ENCODE measurements around the gene CA7.

Gene CA7

GRCh38 chr16:66872943-66873684, 28.9 kb downstream of the CA7 start:
- DNase-seq (ENCODE audit: low read depth in 1 of 2, low spot score in 1 of 2): peak; percentile 77 to 80

DNA sequence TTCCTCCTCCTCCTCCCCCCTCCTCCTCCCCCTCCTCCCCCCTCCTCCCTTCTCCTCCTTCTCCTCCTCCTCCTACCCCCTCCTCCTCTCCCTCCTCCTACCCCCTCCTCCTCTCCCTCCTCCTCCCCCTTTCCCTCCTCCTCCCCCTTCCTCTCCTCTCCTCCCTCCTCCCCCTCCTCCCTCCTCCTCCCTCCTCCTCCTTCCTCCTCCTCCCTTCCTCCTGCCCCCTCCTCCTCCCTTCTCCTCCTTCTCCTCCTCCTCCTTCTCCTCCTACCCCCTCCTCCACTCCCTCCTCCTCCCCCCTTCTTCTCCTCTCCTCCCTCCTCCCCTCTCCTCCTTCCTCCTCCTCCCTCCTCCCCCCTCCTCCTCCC, 29.5 kb downstream of the CA7 start:
- DNase-seq (ENCODE audit: low read depth in 1 of 2, low spot score in 1 of 2): no peak

GRCh38 chr16:66874079-66874775, 30.0 kb downstream of the CA7 start:
- no peak for DNase-seq (ENCODE audit: low read depth in 1 of 2, low spot score in 1 of 2)

GRCh38 chr16:66878067-66878466, 33.9 kb downstream of the CA7 start:
- DNase-seq (ENCODE audit: low read depth in 1 of 2, low spot score in 1 of 2): peak in 1 of 2 donors; percentile 36

- peak; percentile 78 to 81 for DNase-seq (ENCODE audit: low read depth in 1 of 2, low spot score in 1 of 2)
Observed at GRCh38 chr16:66880288-66881013, 36.2 kb downstream of the CA7 start, which contains the start of gene PDP2. Gene PDP2, plus strand, starts transcription at chr16:66880515. Its CDS starts 3,770 bp downstream, at chr16:66884285.

DNA sequence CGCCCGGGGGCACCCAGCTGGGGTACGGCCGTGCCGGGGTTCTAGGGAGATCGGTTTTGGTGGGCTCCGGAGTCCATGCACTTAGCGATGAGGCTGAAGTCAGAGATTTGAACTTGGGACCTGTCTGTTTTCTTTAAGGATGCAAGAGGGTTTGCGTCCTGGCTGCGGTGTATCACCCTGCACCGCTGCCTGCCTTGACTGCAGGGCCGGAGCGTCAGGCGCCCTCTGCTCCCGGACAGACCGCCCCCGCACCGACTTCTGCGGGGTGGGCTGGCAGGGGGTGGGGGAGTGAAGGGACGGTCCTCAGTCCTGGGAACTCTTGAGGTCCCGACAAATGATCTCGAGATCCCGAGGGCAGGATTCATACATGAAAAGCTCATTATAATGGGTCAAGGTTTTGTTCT, 36.8 kb downstream of the CA7 start:
- DNase-seq (ENCODE audit: low read depth in 1 of 2, low spot score in 1 of 2): no peak

DNA sequence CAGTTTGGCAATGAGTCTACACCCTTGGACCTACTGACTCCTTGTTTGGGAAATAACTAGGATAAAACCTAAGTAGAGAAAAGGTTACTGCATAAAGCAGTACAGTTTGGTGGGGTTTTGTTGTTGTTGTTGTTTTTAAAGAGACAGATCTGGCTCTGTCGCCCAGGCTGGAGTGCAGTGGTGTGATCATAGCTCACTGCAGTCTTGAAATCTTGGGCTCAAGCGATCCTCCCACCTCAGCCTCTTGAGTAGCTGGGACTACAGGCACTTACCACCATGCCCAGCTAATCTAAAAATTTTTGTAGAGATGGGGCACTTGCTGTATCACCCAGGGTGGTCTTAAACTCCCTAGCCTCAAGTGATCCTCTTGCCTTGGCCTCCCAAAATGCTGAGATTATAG, 37.3 kb downstream of the CA7 start:
- DNase-seq (ENCODE audit: low read depth in 1 of 2, low spot score in 1 of 2): no peak

- no peak for DNase-seq (ENCODE audit: low read depth in 1 of 2, low spot score in 1 of 2)
Observed at GRCh38 chr16:66881964-66882508, 37.8 kb downstream of the CA7 start.

- DNase-seq (ENCODE audit: low read depth in 1 of 2, low spot score in 1 of 2): no peak
Observed at GRCh38 chr16:66882702-66883101, 38.5 kb downstream of the CA7 start.

GRCh38 chr16:66885491-66885890, 41.3 kb downstream of the CA7 start:
- no peak for DNase-seq (ENCODE audit: low read depth in 1 of 2, low spot score in 1 of 2)

DNA sequence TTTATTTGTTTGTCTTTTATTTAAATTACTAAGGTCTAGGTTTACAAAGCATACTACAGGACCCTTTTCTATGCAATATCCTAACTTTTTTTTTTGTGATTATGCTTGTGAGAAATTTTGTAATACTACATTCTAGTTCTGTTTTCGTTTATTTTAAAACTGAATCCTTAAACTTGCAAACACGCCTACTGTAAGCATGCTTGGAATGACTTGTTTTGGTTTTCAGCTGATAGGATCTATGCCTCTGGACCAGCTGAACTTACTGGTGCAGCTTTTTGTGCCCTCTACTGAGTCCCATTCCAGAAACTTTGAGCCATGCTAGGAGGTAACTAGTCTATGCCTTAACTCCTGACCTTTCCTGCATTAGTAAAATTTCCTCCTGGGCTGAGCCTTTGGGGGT, 42.1 kb downstream of the CA7 start:
- DNase-seq (ENCODE audit: low read depth in 1 of 2, low spot score in 1 of 2): no peak

DNA sequence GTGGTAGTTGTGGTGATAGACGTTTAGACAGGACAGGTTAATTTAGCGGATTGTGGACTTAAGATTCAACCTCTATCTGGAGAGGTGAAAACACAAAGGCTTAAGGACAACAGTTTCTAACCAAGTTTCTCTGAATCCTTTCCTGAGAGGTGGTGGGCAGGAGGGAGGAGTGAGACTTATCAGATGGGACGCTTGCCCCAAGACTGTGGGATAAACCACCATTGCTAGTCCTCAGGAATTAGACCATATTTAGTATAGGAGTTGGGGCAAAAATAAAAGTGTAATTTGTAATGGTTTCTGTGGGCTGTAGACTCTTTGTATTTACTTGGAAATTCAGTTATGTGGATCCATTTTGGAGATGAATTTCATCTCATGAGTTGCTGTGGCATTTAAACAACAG, 42.7 kb downstream of the CA7 start:
- DNase-seq (ENCODE audit: low read depth in 1 of 2, low spot score in 1 of 2): no peak

DNA sequence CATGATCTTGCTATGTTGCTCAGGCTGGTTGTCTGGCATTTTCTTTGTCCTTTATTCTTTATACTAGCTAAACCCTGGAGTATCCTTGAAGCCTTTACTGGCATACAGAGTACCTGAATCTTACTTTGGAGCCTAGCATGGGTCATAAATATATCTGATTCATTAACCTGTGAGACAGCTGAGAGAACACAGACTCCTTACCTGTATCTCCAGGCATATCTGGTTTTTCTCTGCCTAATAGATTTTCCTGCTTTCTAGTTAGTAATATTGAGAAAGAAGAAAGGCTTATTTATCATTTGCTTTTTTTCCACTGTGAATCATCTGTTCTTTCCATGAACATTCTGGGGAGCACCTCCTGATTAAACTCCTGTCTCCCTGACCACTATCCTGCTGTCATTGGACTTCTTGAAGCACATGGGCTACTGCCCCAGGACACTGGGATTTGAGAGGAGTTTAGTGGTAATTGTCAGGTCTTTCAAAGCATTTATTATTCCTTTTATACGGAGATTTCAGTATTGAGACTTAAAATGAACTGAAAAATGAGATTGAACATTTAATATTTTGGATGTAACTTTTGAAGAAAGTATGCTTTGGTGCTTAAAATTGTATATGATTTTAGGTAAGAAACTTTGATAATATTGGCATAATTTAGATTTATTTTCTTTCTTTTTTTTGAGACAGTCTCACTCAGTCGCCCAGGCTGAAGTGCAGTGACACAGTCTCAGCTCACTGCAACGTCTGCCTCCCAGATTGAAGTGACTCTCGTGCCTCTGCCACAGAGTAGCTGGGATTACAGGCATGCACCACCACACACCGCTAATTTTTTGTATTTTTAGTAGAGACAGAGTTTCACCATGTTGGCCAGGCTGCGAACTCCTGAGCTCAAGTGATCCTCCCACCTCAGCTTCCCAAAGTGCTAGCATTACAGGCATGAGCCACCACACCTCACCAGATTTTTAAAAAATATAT, 44.7 kb downstream of the CA7 start:
- no peak for DNase-seq (ENCODE audit: low read depth in 1 of 2, low spot score in 1 of 2)

- DNase-seq (ENCODE audit: low read depth in 1 of 2, low spot score in 1 of 2): no peak
Observed at GRCh38 chr16:66889622-66890021, 45.4 kb downstream of the CA7 start.

DNA sequence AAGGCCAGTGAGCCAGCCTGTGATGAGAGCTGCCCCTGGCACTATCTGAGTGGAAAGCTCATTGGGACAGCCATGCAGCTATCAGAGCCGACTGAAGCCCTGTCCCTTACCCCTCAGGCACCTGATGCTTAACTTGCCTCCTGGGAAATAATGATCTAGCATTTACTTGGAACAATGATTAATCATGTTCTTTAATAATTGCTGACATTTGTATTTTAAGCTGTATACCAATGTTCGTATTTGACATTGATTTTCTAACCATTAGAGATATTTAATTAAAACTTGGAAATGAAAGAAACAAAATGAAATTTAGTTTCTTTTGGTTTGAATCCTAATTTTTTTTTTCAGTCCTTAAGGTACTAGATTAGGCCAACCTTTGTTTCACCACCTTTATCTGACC, 46.6 kb downstream of the CA7 start:
- DNase-seq (ENCODE audit: low read depth in 1 of 2, low spot score in 1 of 2): no peak

DNA sequence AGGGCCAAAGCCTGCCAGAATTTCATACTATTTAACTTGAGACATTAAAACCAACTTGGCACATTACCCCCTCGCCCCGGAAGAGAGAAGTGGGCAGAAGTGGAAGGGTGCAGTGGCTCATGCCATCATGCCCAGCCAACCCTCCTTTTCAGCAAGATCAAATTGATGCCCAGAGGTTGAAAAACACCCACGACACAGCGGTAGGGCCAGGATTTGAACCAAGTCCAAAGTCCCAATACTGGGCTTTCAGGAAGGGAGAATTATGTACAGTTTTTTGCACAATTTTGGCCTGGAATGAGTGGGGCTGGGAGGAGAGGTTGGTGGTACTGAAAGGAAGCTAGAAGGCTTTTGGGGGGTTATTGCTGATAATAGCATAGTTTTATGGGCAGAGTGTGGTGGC, 47.1 kb downstream of the CA7 start:
- no peak for DNase-seq (ENCODE audit: low read depth in 1 of 2, low spot score in 1 of 2)

DNA sequence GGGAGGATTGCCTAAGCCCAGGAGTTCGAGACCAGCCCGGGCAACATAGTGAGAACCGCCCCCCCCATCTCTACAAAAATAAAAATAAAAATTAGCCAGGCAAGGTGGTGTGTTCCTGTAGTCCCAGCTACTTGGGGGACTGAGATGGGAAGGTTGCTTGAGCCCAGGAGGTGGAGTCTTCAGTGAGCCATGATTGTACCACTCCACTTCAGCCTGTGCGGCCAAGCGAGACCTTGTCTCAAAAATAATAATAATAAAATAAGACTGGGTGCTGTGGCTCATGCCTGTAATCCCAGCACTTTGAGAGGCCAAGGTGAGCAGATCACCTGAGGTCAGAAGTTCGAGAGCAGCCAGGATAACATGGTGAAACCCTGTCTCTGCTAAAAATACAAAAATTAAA, 47.6 kb downstream of the CA7 start:
- DNase-seq (ENCODE audit: low read depth in 1 of 2, low spot score in 1 of 2): no peak

DNA sequence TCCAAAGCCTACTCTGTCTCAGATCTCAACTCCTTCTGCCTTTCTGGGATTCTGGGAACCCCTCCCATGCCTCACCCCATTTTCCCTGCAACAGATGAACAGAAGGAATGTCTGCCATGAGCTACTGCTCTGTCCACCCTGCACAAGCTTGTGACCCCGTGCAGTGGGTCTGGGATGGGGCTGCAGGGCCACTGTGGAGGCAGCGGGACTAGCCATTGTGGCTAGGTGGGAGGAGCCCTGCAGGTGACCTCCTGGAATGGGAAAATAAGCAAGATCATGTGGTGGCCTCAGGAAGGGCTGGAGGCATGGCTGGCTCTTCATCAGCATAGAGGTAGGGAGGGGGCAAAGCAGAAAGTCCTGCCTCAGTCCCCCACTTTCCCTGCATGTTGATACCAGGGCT, 49.8 kb downstream of the CA7 start:
- DNase-seq (ENCODE audit: low read depth in 1 of 2, low spot score in 1 of 2): no peak

DNA sequence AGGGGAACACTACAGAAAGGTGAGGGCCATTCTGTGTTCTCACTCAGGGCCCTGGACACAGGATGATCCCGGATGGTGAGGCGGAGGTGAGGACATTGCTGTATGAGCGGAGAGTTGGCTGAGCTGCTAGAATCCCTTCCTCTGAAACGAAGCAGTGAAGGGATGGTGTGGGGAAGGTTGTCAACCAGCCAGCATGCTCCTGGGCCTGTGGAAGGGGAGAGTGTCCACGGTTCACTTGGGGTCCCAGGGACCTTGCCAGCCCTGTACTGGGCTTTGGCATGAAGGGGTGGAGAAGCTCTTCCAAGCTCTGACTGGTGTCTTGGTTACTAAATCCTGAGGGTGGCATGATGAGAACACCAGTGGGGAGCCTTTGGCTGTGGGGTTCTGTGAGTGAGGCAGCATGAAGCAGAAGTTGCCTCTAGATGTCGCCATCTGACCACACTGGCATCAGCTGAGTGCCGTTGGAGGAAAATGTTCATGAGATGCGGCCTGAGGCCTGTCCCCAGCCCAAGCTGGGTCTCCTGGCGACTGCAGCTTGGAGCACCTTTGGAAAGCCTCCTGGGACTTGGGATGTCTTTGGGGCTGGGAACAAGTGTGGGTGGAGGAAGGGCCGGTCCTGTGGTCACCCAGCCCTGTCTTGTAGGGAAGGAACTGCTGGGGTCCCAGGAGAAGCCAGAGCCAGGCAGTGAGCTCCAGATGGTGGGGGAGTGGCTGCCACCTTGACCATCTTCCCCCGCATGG, 50.9 kb downstream of the CA7 start:
- peak; percentile 20 to 23 for DNase-seq (ENCODE audit: low read depth in 1 of 2, low spot score in 1 of 2)

- DNase-seq (ENCODE audit: low read depth in 1 of 2, low spot score in 1 of 2): no peak
Observed at GRCh38 chr16:66895689-66895979, 51.4 kb downstream of the CA7 start.

All from activated T-helper 1 cell treated with anti-CD3 and anti-CD28 coated beads, Interleukin-2, amount 50 U/mL, for 16 hours (primary cell).